Urinary bladder (tissue), 4 donors: Measurements from ENCODE around the gene ATP11A. TPM values are rescaled to one million over a fixed set of nuclear protein-coding genes. Genes with fewer than 3 reads are reported as not detected.
"Not testable (repeated sequence)": the region's sequence is repeated elsewhere in the genome, so short reads cannot be mapped to it uniquely, and the experiment has no call there.

Experiments used
- DNase-seq: peaks from one replicate; pipeline ENCODE4 v3.0.0-alpha.2; 2015; ENCODE audit errors: extremely low spot score
- H3K27ac ChIP-seq: one replicate; pipeline ENCODE4 v1.5.1; 2013; ENCODE audit warnings: low read depth, mild to moderate bottlenecking, moderate library complexity
- H3K36me3 ChIP-seq: one replicate; pipeline ENCODE4 v1.6.1; 2013; ENCODE audit warnings: mild to moderate bottlenecking, moderate library complexity; ENCODE audit not compliant: insufficient read depth
- H3K4me1 ChIP-seq: one replicate; pipeline ENCODE4 v1.6.1; 2013; ENCODE audit warnings: mild to moderate bottlenecking, moderate library complexity; ENCODE audit not compliant: insufficient read depth
- H3K4me3 ChIP-seq: one replicate; pipeline ENCODE4 v1.5.1; 2013; ENCODE audit warnings: low read depth, low read length
- WGBS: extraction: QIAGEN DNeasy Blood & Tissue Kit; methylation state at CpG from one replicate; pipeline ENCODE4 v1.1.7; 2013; 5-methylcytosine and 5-hydroxymethylcytosine counted together
- polyA plus RNA-seq: library from polyadenylated mRNA; stranded (reverse); fragments of 200-250 nt; gene quantifications from one replicate; pipeline ENCODE4 v1.2.3, GENCODE V29; 2013
- total RNA-seq: library from RNA; depleted of rRNA; stranded (reverse); fragments of >200 nt; gene quantifications from one replicate; pipeline ENCODE4 v1.2.3, GENCODE V29; 2014
- donor health status: healthy with polysubstance abuse.
- donor health status: healthy.

ATP11A gene
- total and polyA plus RNA-seq, 2 donors = 11.4 to 26.2 TPM

GRCh38 chr13:112703449-112704284 is 13.8 kb downstream of the ATP11A start:
- Histone ChIP-seq H3K36me3 (no peaks in the 10 kb centered on the region), H3K4me1 (no peaks in the 10 kb centered on the region), H3K27ac (no peak overlapping the region), H3K4me3 (no peak overlapping the region)
- 86% methylated on average over 22 of the region's 22 CpGs for WGBS
- no peak for DNase-seq

DNA sequence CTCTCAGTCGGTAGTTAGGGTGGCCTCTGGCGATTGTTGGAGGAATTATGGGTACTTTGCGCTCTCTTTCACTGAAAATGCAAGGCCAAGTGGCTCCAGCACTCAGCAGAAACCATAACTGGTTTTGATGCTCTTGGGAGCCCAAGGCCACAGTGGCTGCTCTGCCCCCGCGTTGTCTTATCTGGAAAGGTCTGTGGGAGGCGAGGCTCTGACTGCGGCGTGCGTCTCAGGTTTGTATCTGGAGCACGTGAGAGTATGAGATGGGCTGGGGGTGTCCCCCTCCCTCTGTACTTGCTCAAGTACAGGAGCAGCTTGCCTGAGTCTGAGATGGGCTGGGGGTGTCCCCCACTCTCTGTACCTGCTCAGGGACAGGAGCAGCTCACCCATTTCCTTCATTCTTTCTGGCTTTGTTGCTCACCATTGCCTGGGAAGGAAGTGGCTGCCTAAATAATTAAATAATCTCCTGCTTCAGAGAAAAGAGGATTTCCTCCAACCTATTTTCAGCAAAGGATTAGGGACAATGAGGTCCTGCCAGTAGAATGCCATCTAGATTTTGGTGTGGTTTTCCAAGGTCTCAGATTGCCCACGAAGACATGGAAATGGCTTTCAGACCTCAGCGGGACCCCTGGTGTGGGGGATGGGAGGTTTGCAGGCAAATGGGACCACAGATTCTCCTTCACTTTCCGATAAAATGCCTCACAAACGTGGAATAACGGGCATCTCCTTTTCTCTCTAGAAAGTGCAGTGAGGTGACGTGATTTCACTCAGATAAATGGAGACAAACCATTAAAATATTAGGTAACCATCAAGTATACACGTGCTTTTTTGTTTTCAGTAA is 14.7 kb downstream of the ATP11A start:
- no peak for DNase-seq
- H3K36me3 ChIP-seq = no peaks in the 10 kb centered on the region
- no peak overlapping the region for H3K27ac ChIP-seq
- 77% methylated on average over 17 of the region's 17 CpGs for WGBS
- H3K4me1 ChIP-seq = no peaks in the 10 kb centered on the region
- H3K4me3 ChIP-seq = no peak overlapping the region

GRCh38 chr13:112705286-112705685 is 15.4 kb downstream of the ATP11A start:
- DNase-seq = no peak
- no peak overlapping the region for H3K4me3 ChIP-seq
- 92% methylated on average over 17 of the region's 17 CpGs for WGBS
- no peak overlapping the region for H3K27ac ChIP-seq
- no peaks in the 10 kb centered on the region for H3K4me1 ChIP-seq
- no peaks in the 10 kb centered on the region for H3K36me3 ChIP-seq

GRCh38 chr13:112706171-112706570 is 16.3 kb downstream of the ATP11A start:
- no peaks in the 10 kb centered on the region for H3K4me1 ChIP-seq
- 92% methylated on average over 4 of the region's 4 CpGs for WGBS
- H3K36me3 ChIP-seq = no peaks in the 10 kb centered on the region
- H3K27ac ChIP-seq = no peak overlapping the region
- H3K4me3 ChIP-seq = no peak overlapping the region
- DNase-seq = no peak

DNA sequence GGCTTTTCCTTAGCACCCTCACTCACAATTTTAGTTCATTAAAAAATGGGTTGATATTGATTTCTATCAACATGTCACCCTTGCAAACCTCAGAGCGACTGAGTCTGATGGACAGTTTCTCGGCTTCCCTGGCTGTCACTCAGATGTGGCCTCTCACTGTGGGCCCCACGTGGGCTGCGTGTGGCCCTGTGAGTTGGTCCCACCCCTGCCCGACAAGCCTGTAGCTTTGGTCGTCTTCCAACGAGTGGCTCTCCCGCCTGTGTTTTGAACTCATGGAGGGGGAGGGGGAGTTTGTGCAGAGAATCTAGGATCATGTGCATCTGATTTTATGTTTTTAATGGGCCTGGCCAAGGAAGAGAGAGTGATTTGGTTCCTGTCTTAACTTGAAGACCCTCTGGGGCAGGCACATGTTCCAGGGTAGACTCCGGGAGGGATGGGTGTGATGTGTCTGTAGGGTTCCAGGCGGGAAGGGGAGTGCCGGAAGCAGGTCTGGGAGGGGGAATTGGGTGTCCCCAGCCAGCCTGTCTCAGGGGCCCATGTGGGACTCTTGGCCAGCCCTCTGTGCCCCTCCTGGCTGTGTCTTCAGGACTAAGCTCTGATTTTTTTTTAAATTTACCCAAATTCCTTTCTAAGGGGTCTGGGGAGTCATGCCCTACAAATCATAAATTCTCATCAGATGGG is 18.9 kb downstream of the ATP11A start:
- Histone ChIP-seq H3K4me1 (no peaks in the 10 kb centered on the region), H3K4me3 (no peak overlapping the region), H3K36me3 (no peaks in the 10 kb centered on the region), H3K27ac (no peak overlapping the region)
- DNase-seq = no peak
- 82% methylated on average over 11 of the region's 11 CpGs for WGBS

- not testable (repeated sequence) for H3K4me3 ChIP-seq, H3K4me1 ChIP-seq, DNase-seq, H3K36me3 ChIP-seq, H3K27ac ChIP-seq
- WGBS = 99% methylated on average over 3 of the region's 3 CpGs
These were observed 19.5 kb downstream of the ATP11A start for GRCh38 chr13:112709316-112709715.

DNA sequence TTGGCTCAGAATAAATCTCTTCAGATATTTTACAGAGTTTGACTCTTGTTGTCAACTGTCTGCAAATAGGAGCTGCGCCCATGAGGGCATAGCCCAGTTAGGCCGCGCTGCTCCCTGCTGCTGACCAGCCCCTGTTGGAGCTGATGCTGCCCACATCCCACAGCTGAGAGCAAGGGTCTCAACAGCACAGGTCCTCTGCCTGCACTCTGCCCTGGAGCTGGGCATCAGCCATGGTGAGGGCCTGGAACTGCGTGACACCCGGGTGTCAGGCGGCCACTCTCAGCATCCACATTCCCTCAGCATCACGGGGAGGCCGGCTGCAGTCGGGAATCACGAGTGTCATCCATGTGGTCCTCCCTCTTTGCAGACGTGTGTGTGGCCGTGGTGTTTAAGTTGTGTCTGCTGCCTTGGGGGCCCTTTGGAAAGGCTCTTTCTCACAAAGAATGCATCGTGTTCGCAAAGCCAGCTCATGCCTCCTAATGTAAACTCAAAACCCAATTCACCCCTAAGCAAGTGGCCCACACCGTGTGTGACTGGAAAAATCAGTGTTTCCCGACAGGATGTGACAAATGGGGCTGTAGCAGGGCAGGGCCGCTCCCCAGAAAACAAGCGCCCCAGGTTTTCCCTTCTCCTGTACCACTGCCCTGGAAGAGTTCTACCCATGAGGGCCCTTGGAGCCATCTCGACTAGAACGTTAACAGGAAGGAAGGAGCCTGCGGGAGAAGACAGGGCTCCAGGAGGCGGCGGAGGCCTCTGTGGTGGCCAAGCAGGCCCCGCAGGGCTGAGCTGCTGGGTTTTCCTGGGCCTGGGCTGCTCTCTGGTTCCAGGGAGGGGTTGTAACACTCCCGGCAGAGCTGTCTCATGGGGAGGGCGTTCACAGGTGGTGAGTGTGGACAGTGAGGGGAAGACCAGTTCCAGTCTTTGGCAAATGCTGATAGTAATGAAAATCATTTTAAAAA is 20.3 kb downstream of the ATP11A start:
- DNase-seq = no peak
- Histone ChIP-seq H3K4me1 (no peaks in the 10 kb centered on the region), H3K36me3 (no peaks in the 10 kb centered on the region), H3K27ac (no peak overlapping the region), H3K4me3 (no peak overlapping the region)
- 90% methylated on average over 26 of the region's 26 CpGs for WGBS

DNA sequence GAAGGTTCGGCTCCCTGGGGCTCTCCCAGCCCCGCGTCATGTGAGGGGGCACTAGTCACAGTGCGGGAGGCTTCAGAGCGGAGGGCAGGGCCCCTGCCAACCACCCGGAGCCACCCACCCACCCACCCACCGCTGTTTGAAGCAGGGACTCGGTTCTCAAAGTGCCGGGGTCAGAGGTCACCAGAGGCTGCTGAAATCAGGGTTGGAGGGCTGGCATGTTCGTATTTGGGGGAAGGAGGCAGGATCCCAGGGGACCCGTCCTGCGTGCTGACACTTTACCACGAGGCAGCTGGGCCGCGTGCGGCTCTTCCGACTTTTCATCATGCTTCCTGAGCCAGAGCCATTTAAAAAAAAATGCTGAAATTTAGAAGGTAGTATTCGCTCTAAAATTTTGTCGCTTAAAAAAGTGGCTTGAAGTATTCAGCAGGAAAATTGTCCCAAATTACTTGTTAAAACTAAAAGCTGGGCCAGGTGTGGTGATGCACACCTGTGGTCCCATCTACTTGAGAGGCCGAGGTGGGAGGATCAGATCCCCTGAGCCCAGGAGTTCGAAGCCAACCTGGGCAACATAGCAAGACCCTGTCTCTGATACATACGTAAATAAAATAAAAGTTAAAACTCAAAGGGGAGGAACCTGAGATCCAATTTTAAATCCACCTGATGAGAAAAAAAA is 21.2 kb downstream of the ATP11A start:
- no peaks in the 10 kb centered on the region for H3K36me3 ChIP-seq
- 79% methylated on average over 22 of the region's 22 CpGs for WGBS
- H3K4me1 ChIP-seq = no peaks in the 10 kb centered on the region
- no peak for DNase-seq
- H3K4me3 ChIP-seq = no peak overlapping the region
- H3K27ac ChIP-seq = peak overlapping the region; percentile 68

GRCh38 chr13:112711528-112712265 is 21.9 kb downstream of the ATP11A start:
- WGBS = 8% methylated on average over 22 of the region's 22 CpGs
- H3K36me3 ChIP-seq = no peaks in the 10 kb centered on the region
- DNase-seq = no peak
- H3K27ac ChIP-seq = peak overlapping the region; percentile 84
- no peak overlapping the region for H3K4me3 ChIP-seq
- no peaks in the 10 kb centered on the region for H3K4me1 ChIP-seq

- peak overlapping the region; percentile 84 for H3K27ac ChIP-seq
- 86% methylated on average over 20 of the region's 20 CpGs for WGBS
- H3K4me3 ChIP-seq = no peak overlapping the region
- no peak for DNase-seq
- H3K4me1 ChIP-seq = no peaks in the 10 kb centered on the region
- H3K36me3 ChIP-seq = no peaks in the 10 kb centered on the region
These were observed 22.8 kb downstream of the ATP11A start for GRCh38 chr13:112712451-112713207.

GRCh38 chr13:112713517-112714253 is 23.8 kb downstream of the ATP11A start:
- no peak for DNase-seq
- 74% methylated on average over 16 of the region's 16 CpGs for WGBS
- H3K4me1 ChIP-seq = no peaks in the 10 kb centered on the region

More at GRCh38 chr13:112713517-112714253, 23.8 kb downstream of the ATP11A start:
- Histone ChIP-seq H3K27ac (no peak overlapping the region), H3K36me3 (no peaks in the 10 kb centered on the region), H3K4me3 (no peak overlapping the region)
